ENCODE results near the gene RAB44.
A peak's percentile ranks its signal among the peaks of the same experiment; 100 is the strongest.

DNA sequence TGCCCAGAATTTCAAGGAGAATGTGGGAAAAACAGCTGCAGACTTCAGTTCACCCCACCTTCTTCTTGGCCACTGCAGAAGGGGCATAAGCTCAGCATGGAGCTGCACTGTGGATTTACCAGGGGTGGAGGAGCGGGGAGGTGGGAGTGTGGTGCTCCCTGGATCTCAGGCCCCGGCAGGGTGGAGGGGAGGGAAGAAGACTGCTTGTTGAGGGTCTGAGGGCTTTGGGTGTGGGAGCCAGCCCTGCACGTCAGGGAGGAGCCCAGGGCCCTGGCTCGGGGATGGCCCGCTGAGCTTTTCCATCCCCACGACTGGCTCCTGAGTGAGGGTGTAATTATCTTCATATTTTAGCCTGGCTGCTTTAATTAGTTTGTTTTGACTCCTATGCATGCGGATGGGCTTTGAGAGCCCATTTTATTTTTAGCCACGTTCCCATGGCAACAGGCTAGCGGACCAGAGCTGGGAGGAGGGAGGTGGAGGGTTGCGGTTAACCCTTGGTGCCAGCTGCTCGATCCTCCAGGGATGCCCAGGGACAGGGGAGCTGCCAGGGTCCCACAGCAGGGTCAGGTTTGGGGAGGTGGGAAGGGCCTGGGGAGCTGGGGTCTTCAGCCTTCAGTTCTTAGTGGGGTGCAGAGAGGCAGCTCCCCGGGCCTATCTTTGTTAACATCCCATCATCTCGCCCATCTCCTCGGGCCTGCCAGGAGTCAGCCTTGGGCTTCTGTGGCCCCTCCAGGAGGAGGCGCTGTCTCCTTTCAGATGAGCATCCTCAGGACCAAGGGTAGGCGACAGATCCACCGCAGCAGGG is 68.2 kb downstream of the RAB44 start:
- TF ChIP-seq, protein P1, sequence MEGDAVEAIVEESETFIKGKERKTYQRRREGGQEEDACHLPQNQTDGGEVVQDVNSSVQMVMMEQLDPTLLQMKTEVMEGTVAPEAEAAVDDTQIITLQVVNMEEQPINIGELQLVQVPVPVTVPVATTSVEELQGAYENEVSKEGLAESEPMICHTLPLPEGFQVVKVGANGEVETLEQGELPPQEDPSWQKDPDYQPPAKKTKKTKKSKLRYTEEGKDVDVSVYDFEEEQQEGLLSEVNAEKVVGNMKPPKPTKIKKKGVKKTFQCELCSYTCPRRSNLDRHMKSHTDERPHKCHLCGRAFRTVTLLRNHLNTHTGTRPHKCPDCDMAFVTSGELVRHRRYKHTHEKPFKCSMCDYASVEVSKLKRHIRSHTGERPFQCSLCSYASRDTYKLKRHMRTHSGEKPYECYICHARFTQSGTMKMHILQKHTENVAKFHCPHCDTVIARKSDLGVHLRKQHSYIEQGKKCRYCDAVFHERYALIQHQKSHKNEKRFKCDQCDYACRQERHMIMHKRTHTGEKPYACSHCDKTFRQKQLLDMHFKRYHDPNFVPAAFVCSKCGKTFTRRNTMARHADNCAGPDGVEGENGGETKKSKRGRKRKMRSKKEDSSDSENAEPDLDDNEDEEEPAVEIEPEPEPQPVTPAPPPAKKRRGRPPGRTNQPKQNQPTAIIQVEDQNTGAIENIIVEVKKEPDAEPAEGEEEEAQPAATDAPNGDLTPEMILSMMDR (IDR thresholded peaks at IDR 0.05), result peak; percentile 98
- TF ChIP-seq EZH2 (IDR thresholded peaks at IDR 0.05), result no peak
